HG03139 (cell line): ENCODE results near the gene TMEM259.

ENCODE experiments used
- ATAC-seq: cut with Tn5 transposase; IDR thresholded peaks from one replicate; pipeline ENCODE4 v1.9.1; 2021; ENCODE audit not compliant: unreplicated experiment

Gene TMEM259

GRCh38 chr19:1020868-1021425, at the start of gene TMEM259:
Gene TMEM259 (minus strand): TSS chr19:1021123. CDS start chr19:1020996, 127 bp downstream.
- peak; percentile 76 for ATAC-seq

GRCh38 chr19:1070576-1070930, 49.6 kb upstream of the TMEM259 start:
- ATAC-seq = no peak

- ATAC-seq = no peak
Measured at GRCh38 chr19:1069009-1069779, 48.3 kb upstream of the TMEM259 start.

GRCh38 chr19:1068009-1069001, 47.4 kb upstream of the TMEM259 start:
- no peak for ATAC-seq

- no peak for ATAC-seq
Measured at GRCh38 chr19:1067341-1067957, 46.5 kb upstream of the TMEM259 start.

GRCh38 chr19:1066748-1067340, 45.9 kb upstream of the TMEM259 start, which contains the start of gene ARHGAP45:
Gene ARHGAP45 (plus strand): TSS chr19:1067167. CDS start chr19:1067406, 239 bp downstream.
- no peak for ATAC-seq

- no peak for ATAC-seq
Measured at GRCh38 chr19:1066251-1066747, 45.4 kb upstream of the TMEM259 start.

GRCh38 chr19:1065606-1066109, 44.7 kb upstream of the TMEM259 start:
- ATAC-seq = no peak

- no peak for ATAC-seq
Measured at GRCh38 chr19:1064661-1065605, 44.0 kb upstream of the TMEM259 start.

- ATAC-seq = no peak
Measured at GRCh38 chr19:1063909-1064660, 43.2 kb upstream of the TMEM259 start.

- no peak for ATAC-seq
Measured at GRCh38 chr19:1063030-1063908, 42.3 kb upstream of the TMEM259 start.

GRCh38 chr19:1062387-1063029, 41.6 kb upstream of the TMEM259 start:
- ATAC-seq = no peak

- no peak for ATAC-seq
Measured at GRCh38 chr19:1061987-1062386, 41.1 kb upstream of the TMEM259 start.

- ATAC-seq = no peak
Measured at GRCh38 chr19:1060689-1061088, 39.8 kb upstream of the TMEM259 start.

GRCh38 chr19:1058112-1058511, 37.2 kb upstream of the TMEM259 start:
- no peak for ATAC-seq

GRCh38 chr19:1057176-1057855, 36.4 kb upstream of the TMEM259 start:
- no peak for ATAC-seq
